ENCODE measurements around the gene DNAJC15. TPM values are rescaled to one million over a fixed set of nuclear protein-coding genes. Genes with fewer than 3 reads are reported as not detected.

Gene DNAJC15
- total RNA-seq = 9.6 and 16.5 TPM in 2 replicates

DNA sequence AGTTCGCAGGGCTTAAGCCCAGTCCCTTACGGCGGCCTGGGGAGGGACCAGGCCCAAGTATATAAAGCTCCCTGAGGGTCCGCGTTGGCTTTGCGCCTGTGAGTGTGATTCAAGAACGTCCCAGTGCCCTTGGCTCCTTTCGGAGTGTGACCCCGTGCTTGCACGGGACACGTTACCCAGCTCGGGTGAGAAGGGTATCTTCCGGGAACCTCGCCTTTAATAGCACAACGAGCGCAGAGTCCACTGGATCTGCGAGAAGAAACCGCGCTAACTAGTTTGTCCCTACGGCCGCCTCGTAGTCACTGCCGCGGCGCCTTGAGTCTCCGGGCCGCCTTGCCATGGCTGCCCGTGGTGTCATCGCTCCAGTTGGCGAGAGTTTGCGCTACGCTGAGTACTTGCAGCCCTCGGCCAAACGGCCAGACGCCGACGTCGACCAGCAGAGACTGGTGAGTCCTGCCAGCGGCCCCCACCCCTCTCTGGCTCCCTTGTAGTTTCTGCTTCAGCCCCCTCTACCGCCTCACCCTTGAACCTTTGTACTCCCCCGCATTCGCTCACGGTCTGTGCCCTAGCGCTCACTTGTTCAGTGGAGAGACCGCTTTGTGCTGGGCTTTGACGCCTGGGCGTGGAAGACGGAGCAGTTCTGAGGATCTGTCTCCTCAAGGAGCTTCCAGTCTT lies at the start of gene DNAJC15:
Gene DNAJC15 (plus strand): TSS at position 298 of the 675 bp plus-strand sequence. CDS start 41 bp downstream, at position 339.

DNA sequence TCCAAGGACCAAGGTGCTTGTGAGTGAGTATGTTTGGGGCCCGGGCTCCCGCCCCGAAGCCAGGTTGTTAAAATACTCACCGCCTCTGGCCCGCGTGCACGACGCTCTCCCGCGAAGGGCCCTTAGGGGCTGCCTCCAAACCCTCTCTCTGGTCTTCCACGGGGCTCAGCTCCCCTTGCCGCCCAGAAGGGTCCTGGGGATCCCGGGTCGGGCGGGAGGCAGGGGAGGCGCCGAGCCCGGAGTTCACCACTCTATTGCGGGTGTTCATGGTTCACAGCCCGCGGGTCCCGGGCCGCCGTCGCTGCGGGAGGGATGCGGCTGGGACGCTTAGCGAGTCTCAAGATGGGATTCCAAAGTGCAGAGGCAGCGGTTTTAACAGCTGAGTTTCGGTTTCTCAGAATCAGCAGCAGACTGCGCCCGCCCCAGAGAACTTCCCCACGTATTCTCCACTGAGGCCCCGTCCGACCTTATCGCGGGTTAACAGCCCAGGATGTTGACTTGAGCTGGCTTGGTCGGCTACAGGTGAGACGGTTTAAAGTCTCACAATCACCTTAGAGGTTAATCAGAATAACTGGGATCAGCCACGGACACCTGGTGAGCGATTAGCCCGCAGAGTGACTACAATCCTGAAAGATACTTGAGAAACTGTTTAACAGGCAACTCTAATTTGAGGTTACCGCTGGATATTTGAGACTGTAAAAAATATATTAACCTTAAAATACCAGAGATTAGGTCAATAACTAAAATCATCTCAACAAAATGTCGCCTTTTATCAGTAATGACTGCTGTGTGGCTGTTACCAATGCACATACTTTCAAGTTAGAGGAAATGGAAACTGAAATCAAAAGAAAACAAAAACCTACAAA lies 31.3 kb upstream of the DNAJC15 start, which contains the start of gene EPSTI1:
Gene EPSTI1 (minus strand): TSS at position 344 of the 866 bp plus-strand sequence. CDS start 76 bp downstream, at position 268.

Other genes with a start within 250 kb of the DNAJC15 start
- gene FAM216B, start 242.0 kb upstream of the DNAJC15 start, total RNA-seq = not detected in 2 replicates
- 3.1 and 4.5 TPM in 2 replicates for gene EPSTI1, start 31.3 kb upstream of the DNAJC15 start, total RNA-seq